IMR-90 (cell line): Measurements from ENCODE around the gene ASPG. TPM values are rescaled to one million over a fixed set of nuclear protein-coding genes. Genes with fewer than 3 reads are reported as not detected.

Experiments
- ATAC-seq: fragments of 200-7000 bp; cut with Tn5 transposase; 2 replicates; pipeline ENCODE4 v1.9.1; 2020; ENCODE audit warnings: low read depth, mild to moderate bottlenecking, moderate library complexity
- BruUV-seq: library from RNA; stranded (reverse); fragments of 400-500 nt; replicated peaks from 2 replicates; lab custom pipeline; 2021; lab: Mats Ljungman, UMichigan
- CTCF ChIA-PET: fragments of 300-600 bp; formaldehyde crosslinking; extraction: SDS; loops from one replicate; lab custom pipeline; 2021; ENCODE audit warnings: antibody characterized with exemption; lab: Yijun Ruan, JAX
- POLR2A ChIA-PET: fragments of 300-600 bp; sonication (Branson Sonifier 250); formaldehyde crosslinking; loops from one replicate; lab custom pipeline; 2022; ENCODE audit warnings: antibody characterized with exemption; ENCODE audit not compliant: unreplicated experiment; lab: Charles Lee
- DNase-seq: peaks from one replicate; pipeline ENCODE4 v3.0.0; 2013
- H2AFZ ChIP-seq: replicated peaks from 2 replicates; pipeline ENCODE3; 2013; ENCODE audit warnings: low read length, mild to moderate bottlenecking; ENCODE audit not compliant: poor library complexity
- H2AK5ac ChIP-seq: 2 replicates; pipeline ENCODE4 v1.6.1; 2013; ENCODE audit warnings: low read depth, low read length, inconsistent platforms
- H2AK9ac ChIP-seq: replicated peaks from 2 replicates; pipeline ENCODE3; 2013; ENCODE audit warnings: mild to moderate bottlenecking, low read depth, low read length, moderate library complexity; ENCODE audit not compliant: poor library complexity
- H2BK120ac ChIP-seq: 2 replicates; pipeline ENCODE4 v1.6.1; 2013; ENCODE audit warnings: low read depth, low read length, inconsistent platforms
- H2BK15ac ChIP-seq: 3 replicates; pipeline ENCODE4 v1.6.1; 2013; ENCODE audit warnings: low read depth, low read length, inconsistent platforms
- H2BK20ac ChIP-seq: 2 replicates; pipeline ENCODE4 v1.6.1; 2013; ENCODE audit warnings: low read depth, mild to moderate bottlenecking, inconsistent platforms, low read length, moderate library complexity
- H2BK5ac ChIP-seq: 2 replicates; pipeline ENCODE4 v1.6.1; 2013; ENCODE audit warnings: mild to moderate bottlenecking, low read depth, low read length, inconsistent platforms; ENCODE audit not compliant: poor library complexity, severe bottlenecking
- H3K14ac ChIP-seq: replicated peaks from 2 replicates; pipeline ENCODE4 v1.6.1; 2013; ENCODE audit warnings: low read depth, low read length, inconsistent platforms
- H3K18ac ChIP-seq: 2 replicates; pipeline ENCODE4 v1.6.1; 2013; ENCODE audit warnings: low read depth, low read length, control low read depth
- H3K23ac ChIP-seq: 2 replicates; pipeline ENCODE4 v1.6.1; 2013; ENCODE audit warnings: low read depth, low read length, inconsistent platforms
- H3K27ac ChIP-seq: 2 replicates; pipeline ENCODE4 v1.5.1; 2013; ENCODE audit warnings: mild to moderate bottlenecking, control low read depth, low read length; ENCODE audit not compliant: insufficient read depth
- H3K27me3 ChIP-seq: 2 replicates; pipeline ENCODE4 v1.6.1; 2013; ENCODE audit warnings: low read length; ENCODE audit not compliant: control insufficient read depth, insufficient read depth
- H3K36me3 ChIP-seq: 2 replicates; pipeline ENCODE4 v1.6.1; 2013; ENCODE audit warnings: low read length, mixed read lengths; ENCODE audit not compliant: control insufficient read depth, insufficient read depth
- H3K4ac ChIP-seq: 2 replicates; pipeline ENCODE4 v1.6.1; 2013; ENCODE audit warnings: low read depth, low read length, inconsistent platforms
- H3K4me1 ChIP-seq: 2 replicates; pipeline ENCODE4 v1.6.1; 2013; ENCODE audit warnings: low read length, mixed read lengths; ENCODE audit not compliant: control insufficient read depth, insufficient read depth
- H3K4me2 ChIP-seq: 2 replicates; pipeline ENCODE4 v1.6.1; 2013; ENCODE audit warnings: low read depth, mild to moderate bottlenecking, control low read depth, low read length, moderate library complexity
- H3K4me3 ChIP-seq: 2 replicates; pipeline ENCODE4 v1.5.1; 2013; ENCODE audit warnings: low read depth, mild to moderate bottlenecking, control low read depth, low read length, moderate library complexity; ENCODE audit not compliant: insufficient read depth
- H3K56ac ChIP-seq: 2 replicates; pipeline ENCODE4 v1.6.1; 2013; ENCODE audit warnings: low read length, inconsistent platforms; ENCODE audit not compliant: insufficient read depth; ENCODE audit errors: extremely low read depth
- H3K79me1 ChIP-seq, 2 experiments: 2 replicates each; pipeline ENCODE4 v1.6.1; 2013; ENCODE audit warnings: low read length in 2 of 2, inconsistent platforms in 1 of 2, low read depth in 1 of 2
- H3K9ac ChIP-seq: 2 replicates; pipeline ENCODE4 v1.6.1; 2013; ENCODE audit warnings: low read depth, low read length, control low read depth
- H3K9me1 ChIP-seq: 2 replicates; pipeline ENCODE4 v1.6.1; 2013; ENCODE audit warnings: low read length, inconsistent platforms; ENCODE audit not compliant: insufficient read depth
- H3K9me3 ChIP-seq: 2 replicates; pipeline ENCODE4 v1.6.1; 2013; ENCODE audit warnings: low read length; ENCODE audit not compliant: control insufficient read depth, insufficient read depth
- H4K20me1 ChIP-seq: 2 replicates; pipeline ENCODE4 v1.6.1; 2013; ENCODE audit warnings: low read length, inconsistent platforms; ENCODE audit not compliant: insufficient read depth
- H4K5ac ChIP-seq: 2 replicates; pipeline ENCODE4 v1.6.1; 2013; ENCODE audit warnings: mild to moderate bottlenecking, low read depth, low read length, control low read depth
- H4K8ac ChIP-seq, 2 experiments: 2 replicates each; pipeline ENCODE4 v1.6.1; 2013; ENCODE audit warnings: low read depth in 2 of 2, low read length in 2 of 2, control low read depth in 1 of 2, inconsistent platforms in 1 of 2
- H4K91ac ChIP-seq: 2 replicates; pipeline ENCODE4 v1.6.1; 2013; ENCODE audit warnings: low read depth, low read length, inconsistent platforms; ENCODE audit not compliant: insufficient read depth
- BHLHE40 ChIP-seq: fragments of 150-350 bp; IDR thresholded peaks from 2 replicates; pipeline ENCODE4 v1.6.1; 2016; ENCODE audit warnings: mild to moderate bottlenecking, low read depth, low read length
- CEBPB ChIP-seq: IDR thresholded peaks from 2 replicates; pipeline ENCODE4 v1.6.1; 2012; ENCODE audit warnings: low read depth, low read length, improper control_type of control experiment
- CHD1 ChIP-seq: IDR thresholded peaks from 2 replicates; pipeline ENCODE4 v1.6.1; 2012; ENCODE audit warnings: low read depth, low read length, improper control_type of control experiment
- CTCF ChIP-seq: conservative IDR thresholded peaks from 2 replicates; pipeline ENCODE4 v1.5.1; 2012; ENCODE audit warnings: mild to moderate bottlenecking, low read depth, low read length, improper control_type of control experiment
- ELK1 ChIP-seq: fragments of 150-350 bp; IDR thresholded peaks from 2 replicates; pipeline ENCODE4 v1.6.1; 2016; ENCODE audit warnings: low read depth, mild to moderate bottlenecking, low read length, moderate library complexity, borderline replicate concordance
- FOS ChIP-seq: fragments of 150-350 bp; IDR thresholded peaks from 2 replicates; pipeline ENCODE4 v1.6.1; 2016; ENCODE audit warnings: low read depth, low read length
- MAFK ChIP-seq: IDR thresholded peaks from 2 replicates; pipeline ENCODE4 v1.6.1; 2012; ENCODE audit warnings: low read depth, low read length, improper control_type of control experiment
- MAZ ChIP-seq: IDR thresholded peaks from 2 replicates; pipeline ENCODE4 v1.6.1; 2012; ENCODE audit warnings: low read depth, mild to moderate bottlenecking, low read length, improper control_type of control experiment, moderate library complexity, borderline replicate concordance
- MXI1 ChIP-seq: IDR thresholded peaks from 2 replicates; pipeline ENCODE4 v1.6.1; 2012; ENCODE audit warnings: low read depth, mild to moderate bottlenecking, low read length, moderate library complexity, borderline replicate concordance
- NFE2L2 ChIP-seq: fragments of 150-350 bp; IDR thresholded peaks from 2 replicates; pipeline ENCODE4 v1.6.1; 2016; ENCODE audit warnings: low read depth, mild to moderate bottlenecking, low read length
- POLR2A ChIP-seq: IDR thresholded peaks from 2 replicates; pipeline ENCODE4 v1.6.1; 2012; ENCODE audit warnings: mild to moderate bottlenecking, low read depth, low read length
- RAD21 ChIP-seq: IDR thresholded peaks from 2 replicates; pipeline ENCODE4 v1.6.1; 2012; ENCODE audit warnings: low read length, improper control_type of control experiment
- RFX5 ChIP-seq: IDR thresholded peaks from 2 replicates; pipeline ENCODE4 v1.8.0; 2012; ENCODE audit warnings: low read depth, mild to moderate bottlenecking, low read length, moderate library complexity
- SMC3 ChIP-seq: fragments of 150-350 bp; IDR thresholded peaks from 2 replicates; pipeline ENCODE4 v1.6.1; 2016; ENCODE audit warnings: low read depth, mild to moderate bottlenecking, antibody characterized with exemption, low read length, moderate library complexity
- USF2 ChIP-seq: fragments of 150-350 bp; IDR thresholded peaks from 2 replicates; pipeline ENCODE4 v1.6.1; 2017; ENCODE audit warnings: mild to moderate bottlenecking, antibody characterized with exemption, low read length, low read depth
- WGBS, 2 experiments: methylation state at CpG; one replicate each; pipeline versions ENCODE4 v1.1.5 to v1.1.7; 2013; ENCODE audit warnings: missing lambda C conversion rate in 2 of 2; ENCODE audit not compliant: insufficient read length in 1 of 2; ENCODE audit errors: extremely low coverage in 2 of 2; 5-methylcytosine and 5-hydroxymethylcytosine counted together
- dilution Hi-C: fragments of 300-500 bp; cut with HindIII; formaldehyde crosslinking; loops from one replicate; pipeline ENCODE4 v1.14.3; 2018; ENCODE audit warnings: low sequenced_read_pairs; ENCODE audit not compliant: unreplicated experiment
- in situ Hi-C: fragments of 300-500 bp; cut with MboI; formaldehyde crosslinking; loops from 3 replicates; pipeline ENCODE4 v1.14.3; 2019; ENCODE audit warnings: low sequenced_read_pairs, inconsistent platforms, mixed read lengths
- intact Hi-C: fragments of 100-400 bp; cut with micrococcal nuclease; formaldehyde crosslinking; loops from 2 replicates; pipeline ENCODE4 v1.10.0; 2022
- polyA plus RNA-seq, 3 experiments: library from polyadenylated mRNA; depleted of rRNA; stranded (reverse); fragments of >200 nt; gene quantifications; 2 replicates each; pipeline ENCODE4 v1.2.3, GENCODE V29; 2012; ENCODE audit warnings: low replicate concordance in 1 of 3
- total RNA-seq: library from RNA; depleted of rRNA; stranded (reverse); fragments of >200 nt; gene quantifications from 2 replicates; pipeline ENCODE4 v1.2.3, GENCODE V29; 2012

Gene ASPG
- total and polyA plus RNA-seq, 2 of the 4 experiments (the other 2 are of a cell fraction): not detected

- Histone ChIP-seq H2BK20ac (no peak overlapping the region), H3K18ac (no peak overlapping the region), H3K4me1 (no peaks in the 10 kb centered on the region), H4K20me1 (no peaks in the 10 kb centered on the region), H2BK5ac (no peak overlapping the region), H2BK120ac (no peak overlapping the region), H4K5ac (no peak overlapping the region), H3K27ac (no peak overlapping the region), H3K9me3 (no peaks in the 10 kb centered on the region), H3K9ac (no peak overlapping the region), H3K79me1 (no peaks in the 10 kb centered on the region), H3K56ac (no peak overlapping the region), H3K4me2 (no peak overlapping the region), H3K36me3 (no peaks in the 10 kb centered on the region), H3K4ac (no peak overlapping the region), H2AK9ac (peak overlapping the region; percentile 42), H3K23ac (no peak overlapping the region), H3K14ac (no peak overlapping the region), H2BK15ac (no peak overlapping the region), H2AK5ac (no peak overlapping the region), H4K91ac (no peak overlapping the region), H3K27me3 (no peaks in the 10 kb centered on the region; the same call in 1 of the 2 replicates), H4K8ac (no peak overlapping the region), H3K4me3 (no peak overlapping the region), H3K9me1 (no peaks in the 10 kb centered on the region), H2AFZ (peak overlapping the region; percentile 51)
- BruUV-seq: no TSS peak
- POLR2A ChIA-PET: no interaction called here
- ATAC-seq (no peak), DNase-seq (no peak)
- intact Hi-C loops: loop anchor here (1.0 kb wide), 1 partner anchor 546 kb away; no protein-coding TSS in a partner anchor
- CTCF ChIA-PET: interaction anchor here (0.6 kb wide), 1 partner anchor 536 kb away, joined by 3 read pairs; no protein-coding TSS in a partner anchor
- dilution Hi-C loops: no loop called here
- 73% methylated on average over 3 of the region's 20 CpGs; no CpG with 5 or more reads in 1 of the 2 experiments for WGBS, 2 experiments
- in situ Hi-C loops: loop anchor here (25.0 kb wide), 2 partner anchors 468 to 543 kb away; no protein-coding TSS in a partner anchor
- no peak for TF ChIP-seq RAD21
- TF ChIP-seq MXI1: no peak
- TF ChIP-seq ELK1: no peak
- no peak for TF ChIP-seq SMC3
- no peak for TF ChIP-seq RFX5
- no peak for TF ChIP-seq NFE2L2
- TF ChIP-seq CEBPB: no peak
- TF ChIP-seq CHD1: no peak
- no peak for TF ChIP-seq MAZ
- TF ChIP-seq MAFK: no peak
- TF ChIP-seq FOS: no peak
- no peak for TF ChIP-seq CTCF
- TF ChIP-seq BHLHE40: no peak
- no peak for TF ChIP-seq USF2
- TF ChIP-seq POLR2A: no peak
Observed at GRCh38 chr14:104094056-104094708, 8.7 kb downstream of the ASPG start.
